ENCODE measurements around the gene TRIM10. TPM values are rescaled to one million over a fixed set of nuclear protein-coding genes. Genes with fewer than 3 reads are reported as not detected.

Gene TRIM10
- total RNA-seq, 8 experiments from 2014 or later, result 0.05 to 1.2 (median 0.17) TPM; not detected in 3

DNA sequence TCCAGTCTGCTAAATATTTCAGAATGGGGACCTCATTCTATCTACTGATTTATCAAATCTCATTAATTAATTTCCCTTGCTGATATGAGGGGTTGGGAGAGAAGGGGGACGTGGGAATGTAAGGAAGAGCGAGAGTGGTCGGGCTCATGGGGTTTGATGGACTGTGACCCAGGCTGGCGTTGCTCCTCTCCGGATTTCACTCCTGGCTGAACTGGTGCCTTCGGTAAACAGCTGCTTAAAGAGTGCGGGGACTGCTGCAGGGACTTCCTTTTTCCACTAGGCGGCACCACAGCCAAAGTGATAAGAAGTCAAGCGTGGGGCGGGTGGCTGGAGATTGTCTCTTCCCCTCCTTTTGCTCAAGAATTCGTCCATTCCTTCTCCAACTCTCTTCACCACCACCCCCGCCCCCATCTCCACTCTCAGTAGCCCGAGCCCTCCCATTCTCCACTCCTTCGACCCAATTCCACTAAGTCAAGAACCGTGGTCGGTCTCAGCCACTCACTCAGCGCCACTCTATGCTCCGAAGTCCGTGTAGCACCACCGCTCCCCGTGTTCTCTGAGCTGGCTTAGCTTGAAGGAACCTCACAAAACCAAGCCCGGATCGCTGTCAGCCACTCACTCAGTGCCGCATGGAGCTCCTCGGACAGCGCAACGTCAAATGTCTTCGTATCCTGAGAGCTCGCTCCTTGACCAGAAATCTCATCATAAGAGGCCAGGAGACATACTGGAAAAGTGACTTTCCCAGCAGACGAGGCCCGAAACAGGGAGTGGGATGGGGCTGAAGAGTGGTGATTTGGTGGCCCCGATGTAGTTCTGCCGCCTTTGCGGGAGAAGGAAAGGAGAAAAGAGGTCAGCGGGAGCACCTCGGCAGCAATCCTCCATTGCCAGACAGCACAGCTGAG lies 57.8 kb downstream of the TRIM10 start:
- peak; percentile 64 to 77 (median 70) for ATAC-seq (replicated peaks in 6 of 8)
- in situ Hi-C loops (cut with MboI; ENCODE audit: low pct_unique_long_range_greater_than_20kb in 2 of 9, low sequenced_read_pairs in 9 of 9, unreplicated experiment in 9 of 9), result loop anchor here in 1 of 9 experiments (25.0 kb wide), 1 partner anchor 241 kb away; no protein-coding TSS in a partner anchor
- H3K4me1 ChIP-seq (replicated peaks in 1 of 2), result peaks cover 0 to 3% of the 10 kb centered on the region in 2 donors
- H3K4me3 ChIP-seq, result peak overlapping the region in 4 of 5 donors; percentile 4 to 24 (median 12)
- 0 to 19% (median 6%) methylated on average over 4 to 26 of the region's 36 CpGs; no CpG with 5 or more reads in 3 of the 10 experiments for WGBS, 10 experiments
- no peak overlapping the region for H3K27ac ChIP-seq

GRCh38 chr6:30102414-30102969 lies 58.5 kb downstream of the TRIM10 start:
- ATAC-seq (replicated peaks in 6 of 8), result no peak
- H3K4me3 ChIP-seq, result peak overlapping the region in 3 of 5 donors; percentile 10 to 20 (median 20)
- in situ Hi-C loops (cut with MboI; ENCODE audit: low pct_unique_long_range_greater_than_20kb in 2 of 9, low sequenced_read_pairs in 9 of 9, unreplicated experiment in 9 of 9), result loop anchor here in 1 of 9 experiments (25.0 kb wide), 1 partner anchor 240 kb away; no protein-coding TSS in a partner anchor
- H3K27ac ChIP-seq, result no peak overlapping the region
- WGBS, 10 experiments, result 40 to 80% (median 64%) methylated on average over 1 to 4 of the region's 15 CpGs; no CpG with 5 or more reads in 5 of the 10 experiments
- peaks cover 0 to 3% of the 10 kb centered on the region in 2 donors for H3K4me1 ChIP-seq (replicated peaks in 1 of 2)

Other genes with a start within 250 kb of the TRIM10 start
- gene HLA-A, start 218.7 kb downstream of the TRIM10 start, total RNA-seq, result 1,000 to 10,000 TPM in 2 of 8 experiments, 100 to 1,000 TPM in 2, 10 to 100 TPM in 4; 19.7 to 1,879 (median 136) TPM
- gene POLR1H, start 99.9 kb downstream of the TRIM10 start, total RNA-seq, result 10 to 100 TPM; 33.3 to 62.4 (median 39.0) TPM
- 10 to 100 TPM; 29.5 to 75.8 (median 46.1) TPM for gene PPP1R11, start 94.0 kb downstream of the TRIM10 start, total RNA-seq
- 1 to 10 TPM in 4 of 8 experiments, under 1 TPM in 4; 0.49 to 2.3 (median 1.1) TPM for gene RNF39, start 85.4 kb downstream of the TRIM10 start, total RNA-seq
- 10 to 100 TPM in 1 of 8 experiments, under 1 TPM in 4, not detected in 3; 0.25 to 15.1 (median 0.90) TPM for gene TRIM31, start 48.1 kb downstream of the TRIM10 start, total RNA-seq
- gene TRIM40, start 25.1 kb downstream of the TRIM10 start, total RNA-seq, result 1 to 10 TPM in 1 of 8 experiments, under 1 TPM in 3, not detected in 4; 0.22 to 1.3 (median 0.50) TPM
- under 1 TPM in 3 of 8 experiments, not detected in 5; 0.14 to 0.77 (median 0.25) TPM for gene TRIM15, start 2.3 kb upstream of the TRIM10 start, total RNA-seq
- gene TRIM26, start 52.2 kb upstream of the TRIM10 start, total RNA-seq, result 10 to 100 TPM; 20.7 to 60.1 (median 28.7) TPM
- gene TRIM39, start 165.7 kb upstream of the TRIM10 start, total RNA-seq, result 10 to 100 TPM in 7 of 8 experiments, 1 to 10 TPM in 1; 8.9 to 15.4 (median 11.1) TPM
- gene RPP21, start 183.9 kb upstream of the TRIM10 start, total RNA-seq, result 10 to 100 TPM; 38.0 to 88.1 (median 74.3) TPM